Limb (tissue), 2 donors: ENCODE data around the gene GRIK4.
"Not testable (repeated sequence)": the region's sequence is repeated elsewhere in the genome, so short reads cannot be mapped to it uniquely, and the experiment has no call there.

Experiments used
- DNase-seq, 2 donors: peaks; one replicate each; pipeline ENCODE4 v3.0.0-alpha.2; 2016; ENCODE audit errors: extremely low spot score in 2 of 2

GRIK4 gene

GRCh38 chr11:120603071-120603470, 91.5 kb downstream of the GRIK4 start:
- DNase-seq: no peak

- DNase-seq: no peak
These were observed 93.9 kb downstream of the GRIK4 start for GRCh38 chr11:120605469-120605868.

GRCh38 chr11:120606211-120607010, 94.9 kb downstream of the GRIK4 start:
- DNase-seq: no peak

- DNase-seq: no peak
These were observed 96.5 kb downstream of the GRIK4 start for GRCh38 chr11:120608061-120608460.

GRCh38 chr11:120608760-120609211, 97.2 kb downstream of the GRIK4 start:
- DNase-seq: peak in 1 of 2 donors; percentile 8

- no peak for DNase-seq
These were observed 98.6 kb downstream of the GRIK4 start for GRCh38 chr11:120610111-120610510.

GRCh38 chr11:120611581-120611980, 100.0 kb downstream of the GRIK4 start:
- DNase-seq: no peak

GRCh38 chr11:120612513-120613263, 101.1 kb downstream of the GRIK4 start:
- DNase-seq: no peak

- DNase-seq: no peak
These were observed 102.0 kb downstream of the GRIK4 start for GRCh38 chr11:120613264-120614226.

- DNase-seq: no peak
These were observed 103.8 kb downstream of the GRIK4 start for GRCh38 chr11:120615391-120615790.

- no peak for DNase-seq
These were observed 106.9 kb downstream of the GRIK4 start for GRCh38 chr11:120618399-120618798.

GRCh38 chr11:120622189-120622875, 110.8 kb downstream of the GRIK4 start:
- DNase-seq: no peak

- DNase-seq: not testable (repeated sequence)
These were observed 113.4 kb downstream of the GRIK4 start for GRCh38 chr11:120624992-120625391.

- DNase-seq: no peak
These were observed 114.0 kb downstream of the GRIK4 start for GRCh38 chr11:120625565-120625964.

GRCh38 chr11:120626791-120627190, 115.2 kb downstream of the GRIK4 start:
- DNase-seq: no peak

GRCh38 chr11:120627327-120628163, 116.0 kb downstream of the GRIK4 start:
- no peak for DNase-seq

GRCh38 chr11:120629407-120630080, 118.0 kb downstream of the GRIK4 start:
- no peak for DNase-seq

GRCh38 chr11:120630122-120630521, 118.6 kb downstream of the GRIK4 start:
- no peak for DNase-seq

GRCh38 chr11:120632579-120632978, 121.0 kb downstream of the GRIK4 start:
- DNase-seq: no peak
